ENCODE data around the gene LTB4R2.
"Not testable (repeated sequence)": the region's sequence is repeated elsewhere in the genome, so short reads cannot be mapped to it uniquely, and the experiment has no call there.

The LTB4R2 gene

GRCh38 chr14:24325963-24326362 lies 16.0 kb downstream of the LTB4R2 start:
- Histone ChIP-seq H3F3A (ENCODE audit: insufficient read depth, low read length) (no peaks in the 10 kb centered on the region; the same call in 1 of the 2 replicates), H3K4me1 (ENCODE audit: low read length) (no peaks in the 10 kb centered on the region), H3K27ac (ENCODE audit: low read length) (no peak overlapping the region), H3K79me2 (ENCODE audit: low read length) (no peaks in the 10 kb centered on the region), H3K9me2 (replicated peaks; ENCODE audit: insufficient read depth, low read length) (no peaks in the 10 kb centered on the region), H3K4me3 (ENCODE audit: low read length) (no peak overlapping the region), H3K4me2 (ENCODE audit: low read depth, low read length) (no peak overlapping the region), H3K9me3 (replicated peaks; ENCODE audit: insufficient read depth, low read length) (no peaks in the 10 kb centered on the region), H3K27me3 (replicated peaks; ENCODE audit: insufficient read depth, low read length) (peaks cover 11% of the 10 kb centered on the region; the same call in 1 of the 2 replicates), H4K20me1 (ENCODE audit: insufficient read depth, low read length) (no peaks in the 10 kb centered on the region), H2AFZ (ENCODE audit: low read length) (no peak overlapping the region), H3K9ac (ENCODE audit: low read length) (no peak overlapping the region), H3K36me3 (replicated peaks; ENCODE audit: insufficient read depth, low read length) (no peaks in the 10 kb centered on the region)
- no peak for DNase-seq
- no peak for TF ChIP-seq EZH2 (optimal IDR thresholded peaks at IDR 0.05; ENCODE audit: low read depth, low read length)

- H3K4me1 ChIP-seq (ENCODE audit: low read length) = no peaks in the 10 kb centered on the region
- peaks cover 11% of the 10 kb centered on the region; the same call in 1 of the 2 replicates for H3K27me3 ChIP-seq (replicated peaks; ENCODE audit: insufficient read depth, low read length)
- TF ChIP-seq EZH2phosphoT487 (IDR thresholded peaks at IDR 0.05; ENCODE audit: low read length) (no peak), EZH2 (optimal IDR thresholded peaks at IDR 0.05; ENCODE audit: low read depth, low read length) (no peak), CTCF (IDR thresholded peaks at IDR 0.05; ENCODE audit: low read length) (no peak)
- H3K79me2 ChIP-seq (ENCODE audit: low read length) = no peaks in the 10 kb centered on the region
- DNase-seq = no peak
- no peaks in the 10 kb centered on the region for H4K20me1 ChIP-seq (ENCODE audit: insufficient read depth, low read length)
- no peaks in the 10 kb centered on the region for H3K9me2 ChIP-seq (replicated peaks; ENCODE audit: insufficient read depth, low read length)
- no peak overlapping the region for H2AFZ ChIP-seq (ENCODE audit: low read length)
- H3K9ac ChIP-seq (ENCODE audit: low read length) = no peak overlapping the region
- no peaks in the 10 kb centered on the region for H3K36me3 ChIP-seq (replicated peaks; ENCODE audit: insufficient read depth, low read length)
- no peak overlapping the region for H3K4me3 ChIP-seq (ENCODE audit: low read length)
- no peaks in the 10 kb centered on the region for H3K9me3 ChIP-seq (replicated peaks; ENCODE audit: insufficient read depth, low read length)
- H3F3A ChIP-seq (ENCODE audit: insufficient read depth, low read length) = no peaks in the 10 kb centered on the region
- no peak overlapping the region for H3K4me2 ChIP-seq (ENCODE audit: low read depth, low read length)
- no peak overlapping the region for H3K27ac ChIP-seq (ENCODE audit: low read length)
These were observed 17.4 kb downstream of the LTB4R2 start for GRCh38 chr14:24327303-24327702.

DNA sequence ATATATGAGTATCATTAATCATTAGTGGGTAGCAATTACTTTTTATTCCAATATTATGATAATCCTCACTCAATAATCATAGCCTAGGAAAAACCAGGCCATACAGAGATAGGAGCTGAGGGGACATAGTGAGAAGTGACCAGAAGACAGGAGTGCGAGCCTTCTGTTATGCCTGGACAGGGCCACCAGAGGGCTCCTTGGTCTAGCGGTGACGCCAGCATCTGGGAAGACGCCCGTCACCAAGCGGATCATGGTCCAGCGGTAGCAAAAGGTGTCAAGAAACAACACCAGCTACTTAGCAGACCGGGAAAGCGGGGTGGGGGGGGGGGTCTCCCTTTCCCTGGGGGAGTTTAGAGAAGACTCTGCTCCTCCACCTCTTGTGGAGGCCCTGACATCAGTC lies 18.0 kb downstream of the LTB4R2 start:
- H3K4me1 ChIP-seq (ENCODE audit: low read length); H3K9me2 ChIP-seq (replicated peaks; ENCODE audit: insufficient read depth, low read length); H3K9me3 ChIP-seq (replicated peaks; ENCODE audit: insufficient read depth, low read length); H3F3A ChIP-seq (ENCODE audit: insufficient read depth, low read length); DNase-seq; H3K4me2 ChIP-seq (ENCODE audit: low read depth, low read length); H3K79me2 ChIP-seq (ENCODE audit: low read length); H2AFZ ChIP-seq (ENCODE audit: low read length); H3K36me3 ChIP-seq (replicated peaks; ENCODE audit: insufficient read depth, low read length); H3K27ac ChIP-seq (ENCODE audit: low read length); H3K9ac ChIP-seq (ENCODE audit: low read length); H4K20me1 ChIP-seq (ENCODE audit: insufficient read depth, low read length); H3K4me3 ChIP-seq (ENCODE audit: low read length): not testable (repeated sequence)
- H3K27me3 ChIP-seq (replicated peaks; ENCODE audit: insufficient read depth, low read length) = peaks cover 11% of the 10 kb centered on the region; the same call in 1 of the 2 replicates
- TF ChIP-seq CTCF (IDR thresholded peaks at IDR 0.05; ENCODE audit: low read length) = 0 out of 2 replicates have a peak, but pooled peaks have one; percentile 14

- Histone ChIP-seq H3K27me3 (replicated peaks; ENCODE audit: insufficient read depth, low read length) (no peaks in the 10 kb centered on the region), H3K4me1 (ENCODE audit: low read length) (0 out of 2 replicates have a peak, but pooled peaks cover 3% of the 10 kb centered on the region), H3K4me3 (ENCODE audit: low read length) (no peak overlapping the region), H3K9ac (ENCODE audit: low read length) (no peak overlapping the region), H3K9me2 (replicated peaks; ENCODE audit: insufficient read depth, low read length) (no peaks in the 10 kb centered on the region), H3K4me2 (ENCODE audit: low read depth, low read length) (no peak overlapping the region), H3K27ac (ENCODE audit: low read length) (no peak overlapping the region), H3K36me3 (replicated peaks; ENCODE audit: insufficient read depth, low read length) (no peaks in the 10 kb centered on the region), H4K20me1 (ENCODE audit: insufficient read depth, low read length) (no peaks in the 10 kb centered on the region), H3K79me2 (ENCODE audit: low read length) (no peaks in the 10 kb centered on the region), H3K9me3 (replicated peaks; ENCODE audit: insufficient read depth, low read length) (no peaks in the 10 kb centered on the region), H2AFZ (ENCODE audit: low read length) (no peak overlapping the region), H3F3A (ENCODE audit: insufficient read depth, low read length) (no peaks in the 10 kb centered on the region)
- no peak for DNase-seq
- no peak for TF ChIP-seq CTCF (IDR thresholded peaks at IDR 0.05; ENCODE audit: low read length)
- TF ChIP-seq EZH2phosphoT487 (IDR thresholded peaks at IDR 0.05; ENCODE audit: low read length) = no peak
- TF ChIP-seq EZH2 (optimal IDR thresholded peaks at IDR 0.05; ENCODE audit: low read depth, low read length) = no peak
These were observed 19.2 kb downstream of the LTB4R2 start for GRCh38 chr14:24329073-24329663.

Data from MM.1S (cell line).